Pancreas (tissue), 10 donors: ENCODE data around the gene NPNT. TPM values are rescaled to one million over a fixed set of nuclear protein-coding genes. Genes with fewer than 3 reads are reported as not detected.
A peak's percentile ranks its signal among the peaks of the same experiment; 100 is the strongest.

Experiments
- ATAC-seq, 4 donors: fragments of 200-7000 bp; cut with Tn5 transposase; one replicate each; pipeline versions ENCODE4 v1.8.0 to v1.9.1; 2020; ENCODE audit warnings: mild to moderate bottlenecking in 4 of 4, moderate library complexity in 4 of 4
- DNase-seq, 6 donors: peaks; one replicate each; pipeline ENCODE4 v3.0.0-alpha.2; 2020
- FAIRE-seq: peaks from 2 replicates; lab custom pipeline; 2012; peaks lifted over from hg19 to GRCh38; lab: Jason Lieb, UNC
- H3K27ac ChIP-seq, 4 donors: fragments of 200-600 bp; sonication (generic); 1 replicate in 3 of 4; 2 replicates in 1 of 4; pipeline versions ENCODE4 v1.5.0 to v1.8.0; 2020
- H3K27me3 ChIP-seq, 4 donors: fragments of 200-600 bp; one replicate each; pipeline ENCODE4 v1.8.0; 2021
- H3K36me3 ChIP-seq, 3 donors: fragments of 200-600 bp; sonication (generic) in 1 of 3; one replicate each; pipeline versions ENCODE4 v1.5.0 to v1.8.0; 2020 to 2021
- H3K4me1 ChIP-seq, 3 donors: fragments of 200-600 bp; one replicate each; pipeline ENCODE4 v1.8.0; 2021
- H3K4me3 ChIP-seq, 4 donors: fragments of 200-600 bp; sonication (generic) in 2 of 4; one replicate each; pipeline versions ENCODE4 v1.5.0 to v1.8.0; 2020 to 2021
- H3K9me3 ChIP-seq, 4 donors: fragments of 200-600 bp; one replicate each; pipeline ENCODE4 v1.8.0; 2021
- CTCF ChIP-seq, 4 donors: fragments of 200-600 bp; sonication (generic) in 3 of 4; IDR thresholded peaks; one replicate each; pipeline versions ENCODE4 v1.5.0 to v1.8.0; 2021; ENCODE audit warnings: antibody characterized with exemption in 4 of 4
- WGBS, 2 donors: extraction: QIAGEN DNeasy Blood & Tissue Kit; methylation state at CpG; one replicate each; pipeline ENCODE4 v1.1.7; 2013; 5-methylcytosine and 5-hydroxymethylcytosine counted together
- intact Hi-C, 3 donors: fragments of 100-400 bp; cut with DNase I; formaldehyde crosslinking; loops; one replicate each; pipeline versions ENCODE4 v1.11.1 to v1.14.2; 2022
- polyA plus RNA-seq, 2 donors: library from polyadenylated mRNA; stranded (reverse); fragments of 200-250 nt; gene quantifications; one replicate each; pipeline ENCODE4 v1.2.3, GENCODE V29; 2013
- total RNA-seq, 6 donors: library from RNA; stranded (reverse); fragmentation: NEBNext Ultra II Directional in 4 of 6; extraction: Animal tissue kit (Norgen Biotek cat#: 25700) in 4 of 6; gene quantifications; one replicate each; pipeline versions ENCODE4 v1.2.1 to v1.2.4, GENCODE V29; 2021 to 2023
- donor health status: healthy with polysubstance abuse.
- donor health status: DM: no; HTN: no; CAD: no; lungs with moderate emphysema.
- donor health status: DM: no; HTN: no; CAD: no.
- donor health status: control.
- donor health status: control.
- donor health status: Bipolar disorder and iron deficiency.
- donor health status: DM: yes; HTN: yes; CAD: no.
- donor health status: DM: no; HTN: no; CAD: no.
- donor health status: DM: no; HTN: no; CAD: no.
- donor health status: DM: yes; HTN: yes; CAD: no.

Gene NPNT
- total and polyA plus RNA-seq, 8 donors = 17.2 to 63.8 (median 33.7) TPM

- H3K27me3 ChIP-seq = no peaks in the 10 kb centered on the region
- no peak overlapping the region for H3K4me3 ChIP-seq
- no peak for TF ChIP-seq CTCF (IDR thresholded peaks at IDR 0.05)
- intact Hi-C loops = no loop called here
- DNase-seq (no peak), ATAC-seq (no peak), FAIRE-seq (no peak)
- H3K9me3 ChIP-seq = no peaks in the 10 kb centered on the region
- H3K36me3 ChIP-seq = no peaks in the 10 kb centered on the region
- no peak overlapping the region for H3K27ac ChIP-seq
- WGBS, 2 donors = 50 to 71% methylated on average over 2 of the region's 2 CpGs
- peaks cover 0 to 6% (median 0%) of the 10 kb centered on the region in 3 donors for H3K4me1 ChIP-seq
Observed at GRCh38 chr4:105988671-105989070, 93.4 kb downstream of the NPNT start.

GRCh38 chr4:105989485-105990242 is 94.4 kb downstream of the NPNT start:
- intact Hi-C loops = no loop called here
- ATAC-seq = no peak

GRCh38 chr4:105990933-105991332 is 95.7 kb downstream of the NPNT start:
- ATAC-seq (peak; percentile 55 to 91 (median 86)), FAIRE-seq (no peak), DNase-seq (peak; percentile 52 to 79 (median 69))
- Histone ChIP-seq H3K27ac (peak overlapping the region; percentile 11 to 73 (median 43)), H3K27me3 (no peaks in the 10 kb centered on the region), H3K4me1 (peaks cover 0 to 6% (median 0%) of the 10 kb centered on the region in 3 donors), H3K4me3 (no peak overlapping the region), H3K9me3 (no peaks in the 10 kb centered on the region), H3K36me3 (no peaks in the 10 kb centered on the region)
- no peak for TF ChIP-seq CTCF (IDR thresholded peaks at IDR 0.05)
- WGBS, 2 donors = 44 to 45% methylated on average over 3 of the region's 3 CpGs
- intact Hi-C loops = no loop called here

More at GRCh38 chr4:105989485-105990242, 94.4 kb downstream of the NPNT start:
- no peaks in the 10 kb centered on the region for H3K36me3 ChIP-seq
- WGBS, 2 donors = 48 to 60% methylated on average over 2 of the region's 2 CpGs
- no peak overlapping the region for H3K4me3 ChIP-seq
- no peak for TF ChIP-seq CTCF (IDR thresholded peaks at IDR 0.05)
- H3K9me3 ChIP-seq = no peaks in the 10 kb centered on the region
- peaks cover 0 to 6% (median 0%) of the 10 kb centered on the region in 3 donors for H3K4me1 ChIP-seq
- DNase-seq = no peak
- FAIRE-seq = no peak
- H3K27ac ChIP-seq = no peak overlapping the region
- H3K27me3 ChIP-seq = no peaks in the 10 kb centered on the region

- FAIRE-seq = no peak
- H3K36me3 ChIP-seq = no peaks in the 10 kb centered on the region
- H3K4me1 ChIP-seq = peaks cover 0 to 6% (median 0%) of the 10 kb centered on the region in 3 donors
- no peaks in the 10 kb centered on the region for H3K9me3 ChIP-seq
- no peak overlapping the region for H3K4me3 ChIP-seq
- ATAC-seq = no peak
- WGBS, 2 donors = 89 to 90% methylated on average over 8 of the region's 8 CpGs
- H3K27ac ChIP-seq = peak overlapping the region in 1 of 4 donors; percentile 62
- H3K27me3 ChIP-seq = no peaks in the 10 kb centered on the region
- no peak for TF ChIP-seq CTCF (IDR thresholded peaks at IDR 0.05)
- DNase-seq = no peak
- intact Hi-C loops = no loop called here
Observed at GRCh38 chr4:105991726-105992125, 96.5 kb downstream of the NPNT start.
